ENCODE data around the gene CADM2. TPM values are rescaled to one million over a fixed set of nuclear protein-coding genes. Genes with fewer than 3 reads are reported as not detected.

CADM2 gene
- total RNA-seq, 1 donor from 2014 or later, result 4.4 TPM

GRCh38 chr3:85912980-85913379, 954.2 kb downstream of the CADM2 start:
- H3K9me3 Mint-ChIP-seq (ENCODE audit: low read depth), result no peaks in the 10 kb centered on the region
- no peak overlapping the region for H3K27ac Mint-ChIP-seq
- no peak overlapping the region for H3K4me3 Mint-ChIP-seq (ENCODE audit: low read depth)
- no peaks in the 10 kb centered on the region for H3K36me3 Mint-ChIP-seq (ENCODE audit: insufficient read depth)
- TF ChIP-seq, protein P1, sequence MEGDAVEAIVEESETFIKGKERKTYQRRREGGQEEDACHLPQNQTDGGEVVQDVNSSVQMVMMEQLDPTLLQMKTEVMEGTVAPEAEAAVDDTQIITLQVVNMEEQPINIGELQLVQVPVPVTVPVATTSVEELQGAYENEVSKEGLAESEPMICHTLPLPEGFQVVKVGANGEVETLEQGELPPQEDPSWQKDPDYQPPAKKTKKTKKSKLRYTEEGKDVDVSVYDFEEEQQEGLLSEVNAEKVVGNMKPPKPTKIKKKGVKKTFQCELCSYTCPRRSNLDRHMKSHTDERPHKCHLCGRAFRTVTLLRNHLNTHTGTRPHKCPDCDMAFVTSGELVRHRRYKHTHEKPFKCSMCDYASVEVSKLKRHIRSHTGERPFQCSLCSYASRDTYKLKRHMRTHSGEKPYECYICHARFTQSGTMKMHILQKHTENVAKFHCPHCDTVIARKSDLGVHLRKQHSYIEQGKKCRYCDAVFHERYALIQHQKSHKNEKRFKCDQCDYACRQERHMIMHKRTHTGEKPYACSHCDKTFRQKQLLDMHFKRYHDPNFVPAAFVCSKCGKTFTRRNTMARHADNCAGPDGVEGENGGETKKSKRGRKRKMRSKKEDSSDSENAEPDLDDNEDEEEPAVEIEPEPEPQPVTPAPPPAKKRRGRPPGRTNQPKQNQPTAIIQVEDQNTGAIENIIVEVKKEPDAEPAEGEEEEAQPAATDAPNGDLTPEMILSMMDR (IDR thresholded peaks at IDR 0.05; ENCODE audit: unreplicated experiment), result no peak
- H3K4me1 Mint-ChIP-seq (ENCODE audit: low read depth), result no peaks in the 10 kb centered on the region
- no peaks in the 10 kb centered on the region for H3K27me3 Mint-ChIP-seq
- no peak for DNase-seq (ENCODE audit: low spot score, unreplicated experiment)

- no peaks in the 10 kb centered on the region for H3K36me3 Mint-ChIP-seq (ENCODE audit: insufficient read depth)
These were observed 963.6 kb downstream of the CADM2 start for GRCh38 chr3:85922374-85922773.

DNA sequence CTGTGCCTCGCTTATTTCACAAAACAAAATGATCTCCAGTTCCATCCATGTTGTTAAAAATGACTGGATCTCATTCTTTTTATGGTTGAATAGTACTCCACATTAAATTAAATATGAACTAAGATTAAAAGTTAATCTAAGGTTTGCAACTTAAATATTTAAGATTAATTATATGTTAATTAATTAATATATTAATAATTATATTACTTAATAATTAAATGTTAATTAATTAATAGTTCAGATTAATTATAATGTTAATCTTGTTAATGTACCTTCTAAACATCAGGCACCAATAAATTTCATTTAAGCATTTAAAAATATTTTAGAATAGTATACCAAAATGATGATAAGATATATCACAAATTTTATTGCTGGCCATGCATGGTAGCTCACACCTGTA, 971.9 kb downstream of the CADM2 start:
- H3K36me3 Mint-ChIP-seq (ENCODE audit: insufficient read depth), result no peaks in the 10 kb centered on the region
- TF ChIP-seq, protein P1 (IDR thresholded peaks at IDR 0.05; ENCODE audit: unreplicated experiment), result no peak
- H3K4me1 Mint-ChIP-seq (ENCODE audit: low read depth), result peaks cover 2% of the 10 kb centered on the region
- no peak for DNase-seq (ENCODE audit: low spot score, unreplicated experiment)
- no peak overlapping the region for H3K4me3 Mint-ChIP-seq (ENCODE audit: low read depth)
- no peak overlapping the region for H3K27ac Mint-ChIP-seq
- no peaks in the 10 kb centered on the region for H3K27me3 Mint-ChIP-seq
- no peaks in the 10 kb centered on the region for H3K9me3 Mint-ChIP-seq (ENCODE audit: low read depth)

More at GRCh38 chr3:85922374-85922773, 963.6 kb downstream of the CADM2 start:
- H3K27ac Mint-ChIP-seq, result no peak overlapping the region
- H3K27me3 Mint-ChIP-seq, result no peaks in the 10 kb centered on the region
- no peaks in the 10 kb centered on the region for H3K4me1 Mint-ChIP-seq (ENCODE audit: low read depth)
- TF ChIP-seq, protein P1 (IDR thresholded peaks at IDR 0.05; ENCODE audit: unreplicated experiment), result no peak
- no peaks in the 10 kb centered on the region for H3K9me3 Mint-ChIP-seq (ENCODE audit: low read depth)
- H3K4me3 Mint-ChIP-seq (ENCODE audit: low read depth), result no peak overlapping the region
- no peak for DNase-seq (ENCODE audit: low spot score, unreplicated experiment)

GRCh38 chr3:85933326-85933725, 974.5 kb downstream of the CADM2 start:
- no peaks in the 10 kb centered on the region for H3K36me3 Mint-ChIP-seq (ENCODE audit: insufficient read depth)
- H3K27me3 Mint-ChIP-seq, result no peaks in the 10 kb centered on the region
- DNase-seq (ENCODE audit: low spot score, unreplicated experiment), result no peak
- no peak overlapping the region for H3K27ac Mint-ChIP-seq
- no peaks in the 10 kb centered on the region for H3K9me3 Mint-ChIP-seq (ENCODE audit: low read depth)
- TF ChIP-seq, protein P1 (IDR thresholded peaks at IDR 0.05; ENCODE audit: unreplicated experiment), result no peak
- H3K4me1 Mint-ChIP-seq (ENCODE audit: low read depth), result peaks cover 2% of the 10 kb centered on the region
- H3K4me3 Mint-ChIP-seq (ENCODE audit: low read depth), result no peak overlapping the region

- DNase-seq (ENCODE audit: low spot score, unreplicated experiment), result no peak
- H3K36me3 Mint-ChIP-seq (ENCODE audit: insufficient read depth), result no peaks in the 10 kb centered on the region
These were observed 976.4 kb downstream of the CADM2 start for GRCh38 chr3:85935171-85935570.

More at GRCh38 chr3:85935171-85935570, 976.4 kb downstream of the CADM2 start:
- H3K4me3 Mint-ChIP-seq (ENCODE audit: low read depth), result no peak overlapping the region
- no peaks in the 10 kb centered on the region for H3K27me3 Mint-ChIP-seq
- no peaks in the 10 kb centered on the region for H3K9me3 Mint-ChIP-seq (ENCODE audit: low read depth)
- H3K27ac Mint-ChIP-seq, result no peak overlapping the region
- TF ChIP-seq, protein P1 (IDR thresholded peaks at IDR 0.05; ENCODE audit: unreplicated experiment), result no peak
- H3K4me1 Mint-ChIP-seq (ENCODE audit: low read depth), result peaks cover 2% of the 10 kb centered on the region
